HG03095 (cell line): ENCODE data around the gene CALML3.
"Not testable (repeated sequence)": the region's sequence is repeated elsewhere in the genome, so short reads cannot be mapped to it uniquely, and the experiment has no call there.

Source experiments
- ATAC-seq: cut with Tn5 transposase; IDR thresholded peaks from one replicate; pipeline ENCODE4 v1.9.1; 2021; ENCODE audit warnings: moderate library complexity; ENCODE audit not compliant: unreplicated experiment

CALML3 gene

DNA sequence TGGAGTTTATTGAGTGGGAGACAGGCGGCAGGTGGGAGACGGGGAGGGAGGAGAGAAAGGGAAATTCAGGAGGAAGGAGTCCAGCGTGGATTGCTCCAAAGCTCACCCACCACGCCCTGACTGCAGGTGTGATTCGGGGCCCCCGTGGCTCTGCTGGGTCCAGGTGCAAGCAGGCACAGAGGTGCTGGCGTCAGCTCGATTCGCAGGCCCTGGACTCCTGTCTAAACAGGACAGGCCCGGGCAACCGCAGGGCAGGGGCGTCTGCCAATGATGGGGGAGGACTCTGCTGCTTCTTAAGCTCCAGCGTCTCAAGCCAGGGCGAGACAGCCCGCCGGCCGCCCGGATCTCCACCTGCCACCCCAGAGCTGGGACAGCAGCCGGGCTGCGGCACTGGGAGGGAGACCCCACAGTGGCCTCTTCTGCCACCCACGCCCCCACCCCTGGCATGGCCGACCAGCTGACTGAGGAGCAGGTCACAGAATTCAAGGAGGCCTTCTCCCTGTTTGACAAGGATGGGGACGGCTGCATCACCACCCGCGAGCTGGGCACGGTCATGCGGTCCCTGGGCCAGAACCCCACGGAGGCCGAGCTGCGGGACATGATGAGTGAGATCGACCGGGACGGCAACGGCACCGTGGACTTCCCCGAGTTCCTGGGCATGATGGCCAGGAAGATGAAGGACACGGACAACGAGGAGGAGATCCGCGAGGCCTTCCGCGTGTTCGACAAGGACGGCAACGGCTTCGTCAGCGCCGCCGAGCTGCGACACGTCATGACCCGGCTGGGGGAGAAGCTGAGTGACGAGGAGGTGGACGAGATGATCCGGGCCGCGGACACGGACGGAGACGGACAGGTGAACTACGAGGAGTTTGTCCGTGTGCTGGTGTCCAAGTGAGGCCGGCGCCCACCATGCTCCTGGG, at the start of gene CALML3:
TSS of gene CALML3 (plus strand) at position 321 of the 920 bp plus-strand sequence. CDS start at position 446, 125 bp downstream.
- no peak for ATAC-seq

- ATAC-seq, result not testable (repeated sequence)
Observed at GRCh38 chr10:5475088-5475487, 49.7 kb upstream of the CALML3 start.

DNA sequence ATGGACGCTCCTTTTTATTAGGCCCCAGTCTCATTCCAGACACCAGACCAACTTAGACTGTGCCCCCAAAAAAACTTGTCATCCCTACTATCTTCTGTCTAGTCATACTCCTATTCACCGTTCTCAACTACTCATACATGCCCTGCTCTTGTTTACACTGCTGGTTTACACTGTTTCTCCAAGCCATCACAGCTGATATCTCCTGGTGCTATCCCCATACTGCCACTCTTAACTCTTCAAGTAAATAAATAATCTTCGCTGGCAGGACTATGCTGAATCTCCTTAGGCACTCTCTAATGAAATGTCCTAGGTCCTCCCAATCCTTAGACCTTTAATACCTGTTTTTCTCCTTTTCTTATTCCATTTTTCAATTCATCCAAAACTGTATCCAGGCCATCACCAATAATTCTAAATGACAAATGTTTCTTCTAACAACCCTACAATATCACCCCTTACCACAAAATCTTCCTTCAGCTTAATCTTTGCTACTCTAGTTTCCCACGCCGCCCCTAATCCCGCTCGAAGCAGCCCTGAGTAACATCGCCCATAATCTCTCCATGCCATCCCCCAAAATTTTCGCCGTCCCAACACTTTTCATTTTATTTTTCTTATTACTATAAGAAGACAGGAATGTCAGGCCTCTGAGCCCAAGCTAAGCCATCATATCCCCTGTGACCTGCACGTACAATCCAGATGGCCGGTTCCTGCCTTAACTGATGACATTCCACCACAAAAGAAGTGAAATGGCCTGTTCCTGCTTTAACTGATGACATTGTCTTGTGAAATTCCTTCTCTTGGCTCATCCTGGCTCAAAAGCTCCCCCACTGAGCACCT, 48.6 kb upstream of the CALML3 start:
- not testable (repeated sequence) for ATAC-seq

- no peak for ATAC-seq
Observed at GRCh38 chr10:5476918-5477525, 47.7 kb upstream of the CALML3 start.

GRCh38 chr10:5477948-5478693, 46.6 kb upstream of the CALML3 start:
- no peak for ATAC-seq

DNA sequence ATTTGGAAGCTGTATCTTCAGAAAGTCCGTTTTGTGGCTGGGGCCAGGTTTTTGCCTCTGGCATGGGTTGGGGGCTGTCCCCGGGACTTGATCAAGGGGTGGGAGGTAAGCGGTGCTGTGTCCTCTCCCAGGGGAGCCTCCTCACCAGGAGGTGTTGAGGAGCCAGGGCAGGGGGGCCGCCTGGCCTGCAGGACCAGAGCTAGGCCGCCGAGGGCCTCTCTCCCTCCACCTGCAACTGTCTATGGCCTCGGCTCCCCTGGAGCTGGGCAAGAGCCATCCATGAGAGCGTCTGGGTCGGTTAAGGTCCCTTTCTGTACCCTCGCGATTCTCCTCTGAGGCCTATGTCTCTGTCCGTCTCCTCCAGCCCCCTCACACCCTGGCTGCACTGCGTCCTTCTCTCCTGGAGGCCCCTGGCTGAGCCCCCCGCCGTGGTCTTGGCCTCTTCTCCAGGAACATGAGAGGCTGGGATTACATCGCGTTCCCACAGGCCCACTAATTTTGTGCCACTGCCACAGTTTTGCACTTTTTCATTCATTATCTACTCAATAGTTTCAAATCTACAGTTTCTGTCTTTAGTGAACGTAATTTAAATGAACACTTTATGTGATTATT, 46.0 kb upstream of the CALML3 start:
- no peak for ATAC-seq

DNA sequence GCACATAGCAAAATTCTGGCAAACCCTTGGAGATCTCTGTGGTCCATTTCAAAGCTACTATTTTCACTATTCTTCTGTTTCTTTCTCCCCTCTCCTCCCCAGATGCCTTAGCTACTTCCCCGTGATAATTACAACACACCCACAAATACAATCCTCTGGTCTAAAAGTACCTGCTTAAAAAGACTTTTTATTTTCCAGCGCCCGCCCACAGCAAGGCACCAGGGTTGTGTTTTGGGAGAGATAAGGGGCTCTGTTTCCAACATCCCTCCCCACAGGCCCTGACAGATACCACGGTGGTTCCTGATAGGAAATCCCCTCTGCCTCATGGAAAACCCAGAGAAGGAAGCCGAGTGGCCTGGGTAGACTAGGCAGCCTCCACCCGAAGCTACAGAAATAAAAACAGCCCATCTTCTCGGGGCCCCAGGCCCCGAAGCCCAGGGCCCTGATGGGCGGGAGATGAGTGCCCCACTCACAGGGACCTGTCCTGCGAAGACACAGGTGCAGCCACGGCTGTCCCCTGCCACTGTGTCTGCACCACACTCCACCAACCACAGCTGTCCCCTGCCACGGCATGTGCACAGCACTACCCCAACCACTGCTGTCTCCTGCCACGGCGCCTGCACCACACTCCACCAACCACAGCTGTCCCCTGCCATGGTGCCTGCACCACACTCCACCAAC, 45.1 kb upstream of the CALML3 start:
- ATAC-seq, result no peak

- ATAC-seq, result no peak
Observed at GRCh38 chr10:5480162-5480941, 44.4 kb upstream of the CALML3 start.

DNA sequence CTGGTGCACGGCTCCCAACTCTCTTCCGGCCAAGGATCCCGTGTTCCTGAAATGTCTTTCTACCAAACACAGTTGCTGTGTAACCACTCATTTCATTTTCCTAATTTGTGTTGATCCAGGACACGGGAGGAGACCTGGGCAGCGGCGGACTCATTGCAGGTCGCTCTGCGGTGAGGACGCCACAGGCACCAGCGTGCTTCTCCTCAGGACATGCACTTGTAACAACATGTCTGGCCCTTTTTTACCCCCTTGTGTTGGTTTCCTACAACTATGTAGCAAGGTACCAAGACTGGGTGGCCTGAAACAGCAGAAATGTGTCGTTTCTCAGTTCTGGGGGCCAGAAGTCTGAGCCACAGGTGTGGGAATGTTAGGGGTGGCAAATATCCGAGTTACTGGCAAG, 43.6 kb upstream of the CALML3 start:
- ATAC-seq, result no peak

GRCh38 chr10:5482016-5482415, 42.7 kb upstream of the CALML3 start:
- ATAC-seq, result no peak

DNA sequence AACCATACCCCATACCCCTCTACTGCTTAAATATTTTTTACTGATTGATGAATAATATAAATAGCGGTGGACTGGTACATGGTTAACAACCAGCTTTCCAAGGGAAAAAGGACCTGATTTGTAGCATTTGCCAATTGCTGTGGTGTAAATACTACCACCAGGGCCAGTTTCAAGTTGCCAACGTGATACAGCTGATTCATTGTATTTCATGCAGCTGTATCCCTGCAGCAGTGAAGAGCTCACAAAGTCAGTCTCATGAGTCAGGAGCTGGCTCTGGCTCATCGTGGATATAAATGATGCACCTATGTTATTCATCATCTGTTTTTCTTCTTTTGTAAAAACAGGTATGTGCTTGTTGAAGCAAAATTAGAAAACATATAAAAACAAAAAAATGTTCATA, 40.6 kb upstream of the CALML3 start:
- no peak for ATAC-seq

- no peak for ATAC-seq
Observed at GRCh38 chr10:5485290-5485689, 39.5 kb upstream of the CALML3 start.

- no peak for ATAC-seq
Observed at GRCh38 chr10:5485948-5486852, 38.6 kb upstream of the CALML3 start.

- ATAC-seq, result no peak
Observed at GRCh38 chr10:5486853-5487235, 37.9 kb upstream of the CALML3 start.

DNA sequence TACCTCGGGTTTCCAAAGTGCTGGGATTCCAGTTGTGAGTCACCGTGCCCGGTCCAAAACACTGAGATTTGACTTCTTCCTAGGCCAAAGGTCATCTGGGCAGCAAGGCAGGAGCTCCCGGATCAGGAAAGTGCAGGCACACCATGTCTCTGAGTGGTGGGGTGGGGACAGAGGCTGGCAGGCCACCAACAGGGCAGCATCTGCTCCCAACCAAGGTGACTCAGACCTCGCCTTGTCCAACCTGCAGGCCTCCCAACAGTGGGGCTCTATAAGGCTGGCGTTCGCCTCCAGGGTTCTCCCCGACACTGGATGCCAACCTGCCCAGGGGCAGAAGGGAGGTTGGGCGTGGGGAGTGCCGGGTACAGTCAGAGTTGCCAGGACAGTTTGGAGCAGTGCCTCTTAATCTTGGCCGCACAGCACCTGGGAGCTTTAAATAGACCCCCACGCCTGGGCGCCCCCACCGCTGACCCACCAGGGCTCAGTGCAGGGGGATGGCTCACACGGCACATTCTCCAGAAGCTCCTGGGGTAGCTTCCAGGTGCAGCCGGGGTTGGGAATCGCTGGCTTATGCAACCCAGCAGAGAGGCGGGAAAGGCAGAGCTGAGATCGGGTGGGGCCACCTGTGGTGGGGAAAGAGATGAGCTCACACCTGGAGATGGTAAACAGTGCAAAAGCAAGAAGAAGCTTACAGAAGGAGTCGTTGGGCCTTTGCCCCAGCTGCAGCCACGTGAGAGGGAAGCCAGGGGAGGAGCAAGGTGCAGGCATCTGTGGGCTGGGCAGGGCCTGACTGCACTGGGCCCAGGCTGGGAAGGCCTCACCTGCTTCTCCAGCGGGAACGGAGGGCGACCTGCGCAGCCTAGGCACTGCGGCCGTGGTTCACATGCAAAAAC, 36.2 kb upstream of the CALML3 start:
- ATAC-seq, result no peak

- no peak for ATAC-seq
Observed at GRCh38 chr10:5490032-5490431, 34.7 kb upstream of the CALML3 start.
